Tibial nerve (tissue), 4 donors: ENCODE results near the gene DPYSL4. TPM values are rescaled to one million over a fixed set of nuclear protein-coding genes. Genes with fewer than 3 reads are reported as not detected.

ENCODE experiments used
- DNase-seq, 2 donors: peaks; one replicate each; pipeline ENCODE4 v3.0.0-alpha.2; 2019; ENCODE audit warnings: low spot score in 2 of 2
- H3K27ac ChIP-seq, 4 donors: fragments of 200-600 bp; sonication (generic) in 3 of 4; one replicate each; pipeline ENCODE4 v1.5.1; 2017 to 2019; ENCODE audit warnings: mild to moderate bottlenecking in 1 of 4
- H3K27me3 ChIP-seq, 2 donors: fragments of 200-600 bp; sonication (generic) in 1 of 2; one replicate each; pipeline versions ENCODE4 v1.5.1 to v1.6.0; 2017 to 2019
- H3K36me3 ChIP-seq, 3 donors: fragments of 200-600 bp; sonication (generic); one replicate each; pipeline ENCODE4 v1.5.1; 2018 to 2019
- H3K4me1 ChIP-seq, 4 donors: fragments of 200-600 bp; sonication (generic) in 3 of 4; one replicate each; pipeline ENCODE4 v1.5.1; 2017 to 2019
- H3K4me3 ChIP-seq, 4 donors: fragments of 200-600 bp; sonication (generic) in 3 of 4; one replicate each; pipeline ENCODE4 v1.5.1; 2017 to 2019; ENCODE audit warnings: mild to moderate bottlenecking in 1 of 4, moderate library complexity in 1 of 4
- H3K9me3 ChIP-seq, 4 donors: fragments of 200-600 bp; sonication (generic) in 3 of 4; one replicate each; pipeline ENCODE4 v1.5.1; 2017 to 2019
- CTCF ChIP-seq, 5 experiments: fragments of 200-600 bp in 3 of 5; fragments of 450-650 bp in 2 of 5; sonication (generic) in 3 of 5; IDR thresholded peaks; one replicate each; pipeline ENCODE4 v1.5.1; 2016 to 2019; ENCODE audit warnings: antibody characterized with exemption in 5 of 5, mild to moderate bottlenecking in 3 of 5, moderate library complexity in 2 of 5
- EP300 ChIP-seq, 2 donors: sonication (generic); formaldehyde crosslinking; IDR thresholded peaks; one replicate each; pipeline ENCODE4 v1.6.1; 2017; ENCODE audit warnings: antibody characterized with exemption in 2 of 2, mild to moderate bottlenecking in 1 of 2
- POLR2A ChIP-seq, 2 donors: fragments of 450-650 bp; IDR thresholded peaks; one replicate each; pipeline ENCODE4 v1.6.1; 2017; ENCODE audit warnings: antibody characterized with exemption in 2 of 2, mild to moderate bottlenecking in 2 of 2, moderate library complexity in 2 of 2
- WGBS, 2 donors: methylation state at CpG; one replicate each; pipeline ENCODE4 v1.1.5; 2018; 5-methylcytosine and 5-hydroxymethylcytosine counted together
- total RNA-seq, 4 donors: library from RNA; depleted of rRNA; stranded (reverse); fragments of >200 nt; gene quantifications; one replicate each; pipeline ENCODE4 v1.1.0, GENCODE V29; 2016

The DPYSL4 gene
- total RNA-seq, 4 donors from 2014 or later = 0.21 to 3.1 (median 1.4) TPM

- 79 to 83% methylated on average over 9 to 14 of the region's 17 CpGs for WGBS, 2 donors
- no peaks in the 10 kb centered on the region for H3K9me3 ChIP-seq
- no peak overlapping the region for H3K27ac ChIP-seq
- no peak overlapping the region for H3K4me3 ChIP-seq
- H3K36me3 ChIP-seq = peaks cover 0 to under 1% (median 0%) of the 10 kb centered on the region in 3 donors
- no peaks in the 10 kb centered on the region for H3K4me1 ChIP-seq
- no peaks in the 10 kb centered on the region for H3K27me3 ChIP-seq
- DNase-seq = no peak
- no peak for TF ChIP-seq EP300 (IDR thresholded peaks at IDR 0.05)
- TF ChIP-seq POLR2A (IDR thresholded peaks at IDR 0.05) = no peak
- TF ChIP-seq CTCF (IDR thresholded peaks at IDR 0.05) = no peak
These were observed 63.2 kb downstream of the DPYSL4 start for GRCh38 chr10:132249824-132250375.

- WGBS, 2 donors = 86 to 87% methylated on average over 25 to 26 of the region's 30 CpGs
These were observed 64.0 kb downstream of the DPYSL4 start for GRCh38 chr10:132250481-132251475.

GRCh38 chr10:132251928-132252327, 65.2 kb downstream of the DPYSL4 start:
- Histone ChIP-seq H3K4me3 (no peak overlapping the region), H3K36me3 (no peaks in the 10 kb centered on the region), H3K4me1 (no peaks in the 10 kb centered on the region), H3K27ac (no peak overlapping the region), H3K9me3 (no peaks in the 10 kb centered on the region), H3K27me3 (no peaks in the 10 kb centered on the region)
- WGBS, 2 donors = 69 to 91% methylated on average over 6 of the region's 6 CpGs
- TF ChIP-seq POLR2A (IDR thresholded peaks at IDR 0.05) (no peak), EP300 (IDR thresholded peaks at IDR 0.05) (no peak), CTCF (IDR thresholded peaks at IDR 0.05) (no peak)
- DNase-seq = no peak

More at GRCh38 chr10:132250481-132251475, 64.0 kb downstream of the DPYSL4 start:
- Histone ChIP-seq H3K27ac (no peak overlapping the region), H3K9me3 (no peaks in the 10 kb centered on the region), H3K4me3 (no peak overlapping the region), H3K27me3 (no peaks in the 10 kb centered on the region), H3K36me3 (no peaks in the 10 kb centered on the region), H3K4me1 (no peaks in the 10 kb centered on the region)
- TF ChIP-seq CTCF (IDR thresholded peaks at IDR 0.05) (no peak), EP300 (IDR thresholded peaks at IDR 0.05) (no peak), POLR2A (IDR thresholded peaks at IDR 0.05) (no peak)
- DNase-seq = no peak

GRCh38 chr10:132252412-132252811, 65.7 kb downstream of the DPYSL4 start:
- Histone ChIP-seq H3K4me1 (no peaks in the 10 kb centered on the region), H3K4me3 (no peak overlapping the region), H3K36me3 (no peaks in the 10 kb centered on the region), H3K27me3 (no peaks in the 10 kb centered on the region), H3K27ac (no peak overlapping the region), H3K9me3 (no peaks in the 10 kb centered on the region)
- no peak for DNase-seq
- no peak for TF ChIP-seq CTCF (IDR thresholded peaks at IDR 0.05)
- no peak for TF ChIP-seq EP300 (IDR thresholded peaks at IDR 0.05)
- TF ChIP-seq POLR2A (IDR thresholded peaks at IDR 0.05) = no peak
- WGBS, 2 donors = 90 to 95% methylated on average over 16 to 17 of the region's 17 CpGs
